DND-41 (cell line): ENCODE results near the gene KRTAP13-1.

ENCODE experiments used
- CTCF ChIP-seq: IDR thresholded peaks from 2 replicates; pipeline ENCODE4 v1.5.1; 2012; ENCODE audit warnings: borderline replicate concordance, low read length, moderate library complexity, mild to moderate bottlenecking; ENCODE audit not compliant: poor library complexity, severe bottlenecking; ENCODE audit errors: extremely low read depth
- EZH2 ChIP-seq: IDR thresholded peaks from 3 replicates; pipeline ENCODE4 v1.6.1; 2012; ENCODE audit warnings: borderline replicate concordance, low read depth, mild to moderate bottlenecking, moderate library complexity, low read length, inconsistent platforms; ENCODE audit not compliant: severe bottlenecking

DNA sequence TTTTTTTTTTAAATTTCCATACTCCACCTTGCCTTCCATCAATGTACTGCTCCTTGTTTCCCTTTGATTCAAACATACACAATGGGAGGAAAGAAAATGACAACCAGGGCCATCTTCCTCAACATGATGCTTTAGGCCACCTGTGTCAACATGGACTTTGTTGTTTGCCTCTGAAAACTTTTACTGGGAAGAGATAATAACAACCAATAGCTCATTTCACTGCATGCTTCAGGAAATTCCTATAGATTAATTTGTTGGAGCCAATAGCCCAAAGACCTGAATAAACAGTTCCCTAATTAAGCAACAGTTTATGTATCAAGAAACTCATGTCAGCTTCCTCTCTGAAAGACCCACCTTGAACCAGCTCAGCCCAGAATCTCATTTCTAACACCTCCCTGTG lies 47.4 kb downstream of the KRTAP13-1 start:
- TF ChIP-seq CTCF = no peak
- no peak for TF ChIP-seq EZH2
